Measurements from ENCODE around the gene ITGA5.

DNA sequence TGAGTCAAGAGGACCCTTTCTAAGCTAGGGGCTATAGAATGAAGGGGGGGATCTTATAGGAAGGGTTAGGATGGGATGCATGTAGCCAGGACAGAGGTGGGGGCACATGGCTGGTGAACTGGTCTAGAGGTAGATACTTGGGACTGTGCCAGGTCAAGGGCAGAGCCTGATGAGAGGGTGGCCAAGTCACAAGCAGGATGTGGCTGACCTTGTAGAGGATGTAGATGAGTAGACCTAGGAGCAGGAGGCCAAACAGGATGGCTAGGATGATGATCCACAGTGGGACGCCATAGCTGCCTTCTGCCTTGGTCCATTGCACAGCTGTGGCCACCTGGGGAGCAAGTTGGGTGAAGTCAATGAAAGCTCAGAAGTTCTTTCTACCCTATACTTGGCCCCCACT lies 21.9 kb downstream of the ITGA5 start:
- TF ChIP-seq POLR2A (IDR thresholded peaks at IDR 0.05): no peak
- TF ChIP-seq, protein P1, sequence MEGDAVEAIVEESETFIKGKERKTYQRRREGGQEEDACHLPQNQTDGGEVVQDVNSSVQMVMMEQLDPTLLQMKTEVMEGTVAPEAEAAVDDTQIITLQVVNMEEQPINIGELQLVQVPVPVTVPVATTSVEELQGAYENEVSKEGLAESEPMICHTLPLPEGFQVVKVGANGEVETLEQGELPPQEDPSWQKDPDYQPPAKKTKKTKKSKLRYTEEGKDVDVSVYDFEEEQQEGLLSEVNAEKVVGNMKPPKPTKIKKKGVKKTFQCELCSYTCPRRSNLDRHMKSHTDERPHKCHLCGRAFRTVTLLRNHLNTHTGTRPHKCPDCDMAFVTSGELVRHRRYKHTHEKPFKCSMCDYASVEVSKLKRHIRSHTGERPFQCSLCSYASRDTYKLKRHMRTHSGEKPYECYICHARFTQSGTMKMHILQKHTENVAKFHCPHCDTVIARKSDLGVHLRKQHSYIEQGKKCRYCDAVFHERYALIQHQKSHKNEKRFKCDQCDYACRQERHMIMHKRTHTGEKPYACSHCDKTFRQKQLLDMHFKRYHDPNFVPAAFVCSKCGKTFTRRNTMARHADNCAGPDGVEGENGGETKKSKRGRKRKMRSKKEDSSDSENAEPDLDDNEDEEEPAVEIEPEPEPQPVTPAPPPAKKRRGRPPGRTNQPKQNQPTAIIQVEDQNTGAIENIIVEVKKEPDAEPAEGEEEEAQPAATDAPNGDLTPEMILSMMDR (IDR thresholded peaks at IDR 0.05): no peak
